ENCODE measurements around the gene ZNF232. TPM values are rescaled to one million over a fixed set of nuclear protein-coding genes. Genes with fewer than 3 reads are reported as not detected.
A peak's percentile ranks its signal among the peaks of the same experiment; 100 is the strongest.

Gene ZNF232
- total and polyA plus RNA-seq, 11 donors = 2.2 to 6.5 (median 4.4) TPM

DNA sequence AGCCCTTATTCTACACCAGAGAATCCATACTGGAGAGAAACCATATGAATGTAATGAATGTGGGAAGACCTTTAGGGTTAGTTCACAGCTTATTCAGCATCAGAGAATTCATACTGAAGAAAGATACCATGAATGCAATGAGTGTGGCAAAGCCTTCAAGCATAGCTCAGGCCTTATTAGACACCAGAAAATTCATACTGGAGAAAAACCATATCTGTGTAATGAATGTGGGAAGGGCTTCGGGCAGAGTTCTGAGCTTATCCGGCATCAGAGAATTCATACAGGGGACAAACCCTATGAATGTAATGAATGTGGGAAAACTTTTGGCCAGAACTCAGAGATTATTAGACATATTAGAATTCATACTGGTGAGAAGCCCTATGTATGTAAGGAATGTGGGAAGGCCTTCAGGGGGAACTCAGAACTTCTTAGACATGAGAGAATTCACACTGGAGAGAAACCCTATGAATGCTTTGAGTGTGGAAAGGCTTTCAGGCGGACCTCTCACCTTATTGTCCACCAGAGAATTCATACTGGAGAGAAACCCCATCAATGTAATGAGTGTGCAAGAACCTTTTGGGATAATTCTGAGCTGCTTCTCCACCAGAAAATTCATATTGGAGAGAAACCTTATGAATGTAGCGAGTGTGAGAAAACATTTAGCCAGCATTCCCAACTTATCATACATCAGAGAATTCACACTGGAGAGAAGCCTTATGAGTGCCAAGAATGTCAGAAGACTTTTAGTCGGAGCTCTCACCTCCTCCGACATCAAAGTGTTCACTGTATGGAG lies 19.3 kb downstream of the ZNF232 start:
- H3K4me3 ChIP-seq = no peak overlapping the region
- intact Hi-C loops (cut with DNase I) = no loop called here

DNA sequence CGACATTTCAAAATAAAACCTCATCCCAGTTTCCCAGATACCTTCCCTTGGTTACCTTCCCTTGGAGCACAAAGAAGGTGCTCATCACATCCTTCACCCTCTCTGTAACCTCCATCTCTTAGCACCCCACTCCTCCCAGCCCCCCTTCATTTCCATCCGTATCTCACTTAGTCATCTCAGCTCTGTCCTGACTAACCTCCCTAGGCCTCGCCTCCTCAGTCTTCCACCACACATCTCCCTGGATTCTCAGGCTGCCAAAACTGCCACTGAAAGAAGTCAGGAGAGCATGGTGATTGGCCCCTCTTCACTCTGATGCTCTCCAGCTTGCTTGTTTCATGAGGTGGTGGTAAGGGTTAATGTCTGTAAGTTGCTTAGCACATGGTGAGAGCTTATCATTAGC lies 31.1 kb downstream of the ZNF232 start:
- 80 to 87% (median 83%) methylated on average over 3 of the region's 3 CpGs for WGBS, 4 donors
- Histone ChIP-seq H3K4me1 (peaks cover 0 to 27% (median 11%) of the 10 kb centered on the region in 12 donors), H3K27me3 (no peaks in the 10 kb centered on the region), H3K27ac (no peak overlapping the region), H3K36me3 (peaks cover 0 to 16% (median 0%) of the 10 kb centered on the region in 9 donors), H3K4me3 (no peak overlapping the region), H3K9me3 (peaks cover 0 to 34% (median 3%) of the 10 kb centered on the region in 12 donors)
- TF ChIP-seq, protein P1, sequence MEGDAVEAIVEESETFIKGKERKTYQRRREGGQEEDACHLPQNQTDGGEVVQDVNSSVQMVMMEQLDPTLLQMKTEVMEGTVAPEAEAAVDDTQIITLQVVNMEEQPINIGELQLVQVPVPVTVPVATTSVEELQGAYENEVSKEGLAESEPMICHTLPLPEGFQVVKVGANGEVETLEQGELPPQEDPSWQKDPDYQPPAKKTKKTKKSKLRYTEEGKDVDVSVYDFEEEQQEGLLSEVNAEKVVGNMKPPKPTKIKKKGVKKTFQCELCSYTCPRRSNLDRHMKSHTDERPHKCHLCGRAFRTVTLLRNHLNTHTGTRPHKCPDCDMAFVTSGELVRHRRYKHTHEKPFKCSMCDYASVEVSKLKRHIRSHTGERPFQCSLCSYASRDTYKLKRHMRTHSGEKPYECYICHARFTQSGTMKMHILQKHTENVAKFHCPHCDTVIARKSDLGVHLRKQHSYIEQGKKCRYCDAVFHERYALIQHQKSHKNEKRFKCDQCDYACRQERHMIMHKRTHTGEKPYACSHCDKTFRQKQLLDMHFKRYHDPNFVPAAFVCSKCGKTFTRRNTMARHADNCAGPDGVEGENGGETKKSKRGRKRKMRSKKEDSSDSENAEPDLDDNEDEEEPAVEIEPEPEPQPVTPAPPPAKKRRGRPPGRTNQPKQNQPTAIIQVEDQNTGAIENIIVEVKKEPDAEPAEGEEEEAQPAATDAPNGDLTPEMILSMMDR (IDR thresholded peaks at IDR 0.05) = no peak
- no peak for TF ChIP-seq POLR2A (IDR thresholded peaks at IDR 0.05)
- no peak for ATAC-seq
- DNase-seq = no peak
- intact Hi-C loops (cut with DNase I) = no loop called here

More for the DNA sequence above, 19.3 kb downstream of the ZNF232 start:
- 97 to 99% (median 97%) methylated on average over 6 of the region's 6 CpGs for WGBS, 4 donors
- Histone ChIP-seq H3K27ac (no peak overlapping the region), H3K4me1 (peaks cover 0 to 7% (median 5%) of the 10 kb centered on the region in 12 donors), H3K27me3 (peaks cover 0 to 7% (median 0%) of the 10 kb centered on the region in 9 donors), H3K9me3 (peaks cover 5 to 98% (median 92%) of the 10 kb centered on the region in 12 donors), H3K36me3 (peaks cover 26 to 70% (median 45%) of the 10 kb centered on the region in 9 donors)
- ATAC-seq (no peak), DNase-seq (no peak)
- TF ChIP-seq, protein P1 (IDR thresholded peaks at IDR 0.05) = no peak
- TF ChIP-seq POLR2A (IDR thresholded peaks at IDR 0.05) = no peak

DNA sequence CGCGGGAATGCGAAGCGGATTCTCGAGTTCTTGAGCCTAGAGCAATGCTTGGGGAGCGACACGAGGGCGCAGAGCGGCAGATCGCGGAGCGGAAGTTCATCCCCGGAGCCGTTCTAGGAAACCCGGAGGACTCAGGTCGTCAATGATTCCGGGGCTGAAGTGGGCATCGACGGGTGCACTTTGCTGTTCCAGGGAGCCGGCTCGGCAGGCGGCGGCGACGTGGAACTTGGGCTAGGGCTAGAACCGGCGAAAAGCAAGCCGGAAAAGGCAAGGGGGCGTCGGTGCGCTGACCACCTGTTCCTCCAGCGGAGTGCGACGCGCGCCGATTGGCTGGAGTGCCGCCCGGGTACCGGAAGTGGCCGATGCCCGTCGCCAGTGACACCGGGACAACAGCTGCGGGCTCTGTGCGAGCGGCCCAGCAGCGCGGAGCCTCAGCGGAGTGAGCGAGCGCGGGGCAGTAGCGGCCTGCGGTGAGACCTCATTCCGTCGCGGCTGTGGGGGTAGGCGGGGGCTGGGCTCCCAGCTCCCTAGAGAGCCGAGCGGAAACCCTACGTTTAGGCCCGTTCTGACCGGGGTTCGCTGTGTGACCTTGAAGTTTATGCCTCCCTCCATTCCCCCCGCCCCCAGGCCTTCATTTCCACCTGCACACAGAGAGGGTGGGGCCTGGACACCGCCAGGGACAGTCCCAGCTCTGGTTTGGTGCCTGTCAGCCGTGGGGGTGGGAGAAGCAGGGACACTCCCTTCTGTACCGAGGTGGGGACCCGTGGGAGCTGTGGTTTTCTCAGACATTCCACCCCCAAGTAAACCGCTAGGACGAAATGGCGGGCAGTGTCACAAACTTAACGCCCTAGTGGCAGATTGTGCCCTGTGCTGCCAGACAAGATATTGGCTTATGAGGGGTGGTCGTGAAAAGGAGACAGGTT lies 33.3 kb downstream of the ZNF232 start, which contains the start of gene ZFP3:
Gene ZFP3, plus strand, starts transcription at position 362 of the 923 bp plus-strand sequence. CDS start 13,038 bp downstream, outside the sequence.
- WGBS, 4 donors = 0% methylated on average over 39 to 75 of the region's 75 CpGs
- intact Hi-C loops (cut with DNase I) = loop anchor here in 1 of 10 donors (5.0 kb wide), 1 partner anchor 34 kb away; the partner anchor contains the start of gene ZNF232
- peak within 1 kb of the TSS; percentile 68 to 93 (median 88) for H3K27ac ChIP-seq

More for the DNA sequence above, 33.3 kb downstream of the ZNF232 start, which contains the start of gene ZFP3:
- peaks cover 0 to 27% (median 11%) of the 10 kb centered on the region in 12 donors for H3K4me1 ChIP-seq
- peaks cover 0 to 15% (median 0%) of the 10 kb centered on the region in 12 donors for H3K9me3 ChIP-seq
- ATAC-seq = peak; percentile 88 to 97 (median 97)
- peaks cover 0 to 6% (median 0%) of the 10 kb centered on the region in 9 donors for H3K36me3 ChIP-seq
- no peaks in the 10 kb centered on the region for H3K27me3 ChIP-seq
- DNase-seq = peak; percentile 87 to 94 (median 90)
- peak within 1 kb of the TSS; percentile 66 to 94 (median 82) for H3K4me3 ChIP-seq
- peak in 1 of 2 donors; percentile 63 for TF ChIP-seq POLR2A (IDR thresholded peaks at IDR 0.05)
- TF ChIP-seq, protein P1 (IDR thresholded peaks at IDR 0.05) = peak in 3 of 12 donors; percentile 10 to 33 (median 10)

All from heart left ventricle (tissue), 16 donors.